HL-60 (cell line): ENCODE results near the gene CTSK.

Experiments
- DNase-seq, 2 experiments: peaks; one replicate each; pipeline ENCODE4 v3.0.0-alpha.2; 2010 to 2020; ENCODE audit warnings: low read depth in 1 of 2, low spot score in 1 of 2
- H3K27ac ChIP-seq: fragments of 250-450 bp; sonication (Bioruptor Pico); replicated peaks from 2 replicates; pipeline ENCODE4 v1.5.1; 2020; ENCODE audit warnings: mild to moderate bottlenecking, moderate library complexity
- H3K27me3 ChIP-seq: fragments of 250-450 bp; sonication (Bioruptor Pico); 2 replicates; pipeline ENCODE4 v1.5.1; 2021; ENCODE audit warnings: mild to moderate bottlenecking, moderate library complexity; ENCODE audit not compliant: insufficient read depth, poor library complexity, severe bottlenecking
- H3K4me3 ChIP-seq: replicated peaks from 2 replicates; pipeline ENCODE4 v1.5.1; 2011; ENCODE audit warnings: mild to moderate bottlenecking, control low read depth, low read length; ENCODE audit not compliant: insufficient read depth
- CTCF ChIP-seq: IDR thresholded peaks from one replicate; pipeline ENCODE4 v1.5.1; 2011; ENCODE audit warnings: low read length, control low read depth, inconsistent platforms; ENCODE audit not compliant: insufficient read depth
- GABPA ChIP-seq: IDR thresholded peaks from 2 replicates; pipeline ENCODE4 v1.6.1; 2012; ENCODE audit warnings: low read depth
- POLR2AphosphoS5 ChIP-seq: IDR thresholded peaks from 2 replicates; pipeline ENCODE4 v1.6.1; 2012; ENCODE audit warnings: low read depth
- REST ChIP-seq: IDR thresholded peaks from 2 replicates; pipeline ENCODE4 v1.6.1; 2012; ENCODE audit warnings: low read depth; ENCODE audit not compliant: insufficient replicate concordance
- SPI1 ChIP-seq: IDR thresholded peaks from 2 replicates; pipeline ENCODE4 v1.6.1; 2012; ENCODE audit warnings: low read depth, mild to moderate bottlenecking, borderline replicate concordance

Gene CTSK

DNA sequence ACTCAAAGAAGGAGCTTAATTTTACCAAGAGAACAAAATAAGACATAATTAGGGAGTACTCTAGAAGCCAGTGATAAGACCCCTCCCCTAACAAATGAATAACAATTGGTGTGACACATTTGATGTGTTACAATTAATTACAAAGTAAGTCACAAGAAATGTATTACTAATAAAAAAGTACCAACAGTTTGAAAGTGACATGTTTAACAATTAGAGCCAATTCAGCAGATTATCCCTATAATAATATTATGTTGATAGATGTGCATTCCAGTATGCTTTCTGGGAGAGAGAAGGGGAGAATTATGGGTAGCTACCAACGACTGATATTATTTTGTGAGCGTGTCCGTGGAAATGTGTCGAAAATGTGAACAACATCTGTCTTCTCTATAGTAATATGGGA lies 19.1 kb downstream of the CTSK start:
- H3K27ac ChIP-seq = no peak overlapping the region
- DNase-seq = no peak
- TF ChIP-seq SPI1 (no peak), GABPA (no peak), POLR2AphosphoS5 (no peak), REST (no peak), CTCF (no peak)
- H3K4me3 ChIP-seq = no peak overlapping the region
- no peaks in the 10 kb centered on the region for H3K27me3 ChIP-seq

GRCh38 chr1:150787455-150787854 lies 20.6 kb downstream of the CTSK start:
- TF ChIP-seq SPI1 = no peak
- DNase-seq = no peak
- Histone ChIP-seq H3K27me3 (no peaks in the 10 kb centered on the region), H3K27ac (no peak overlapping the region), H3K4me3 (no peak overlapping the region)

- Histone ChIP-seq H3K27me3 (no peaks in the 10 kb centered on the region), H3K4me3 (no peak overlapping the region), H3K27ac (no peak overlapping the region)
- TF ChIP-seq SPI1 (no peak), GABPA (no peak), CTCF (no peak), POLR2AphosphoS5 (no peak), REST (no peak)
- DNase-seq = no peak
These were observed 27.6 kb downstream of the CTSK start for GRCh38 chr1:150780510-150780909.

DNA sequence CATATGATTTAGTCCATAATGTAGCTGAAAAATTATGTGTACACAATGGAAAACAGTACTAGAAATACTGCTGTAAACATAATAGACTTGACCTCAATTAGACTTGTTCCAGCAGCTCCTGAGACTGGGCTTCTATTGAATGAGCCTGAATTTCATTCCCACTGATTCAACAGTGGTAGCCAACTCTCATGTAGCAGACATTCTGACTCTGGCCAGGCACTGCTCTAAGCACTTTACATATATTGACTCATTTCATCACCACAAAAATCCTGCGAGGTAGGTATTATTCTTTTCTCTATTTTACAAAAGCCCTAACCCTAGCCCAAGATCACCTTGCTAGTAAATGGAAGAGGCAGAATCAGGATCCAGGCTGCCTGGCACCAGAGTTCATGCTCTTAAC lies 29.7 kb downstream of the CTSK start:
- TF ChIP-seq SPI1 (no peak), CTCF (no peak), GABPA (no peak), REST (no peak), POLR2AphosphoS5 (no peak)
- Histone ChIP-seq H3K27me3 (no peaks in the 10 kb centered on the region), H3K4me3 (no peak overlapping the region), H3K27ac (no peak overlapping the region)
- DNase-seq = no peak
